ENCODE data around the gene LTA.

DNA sequence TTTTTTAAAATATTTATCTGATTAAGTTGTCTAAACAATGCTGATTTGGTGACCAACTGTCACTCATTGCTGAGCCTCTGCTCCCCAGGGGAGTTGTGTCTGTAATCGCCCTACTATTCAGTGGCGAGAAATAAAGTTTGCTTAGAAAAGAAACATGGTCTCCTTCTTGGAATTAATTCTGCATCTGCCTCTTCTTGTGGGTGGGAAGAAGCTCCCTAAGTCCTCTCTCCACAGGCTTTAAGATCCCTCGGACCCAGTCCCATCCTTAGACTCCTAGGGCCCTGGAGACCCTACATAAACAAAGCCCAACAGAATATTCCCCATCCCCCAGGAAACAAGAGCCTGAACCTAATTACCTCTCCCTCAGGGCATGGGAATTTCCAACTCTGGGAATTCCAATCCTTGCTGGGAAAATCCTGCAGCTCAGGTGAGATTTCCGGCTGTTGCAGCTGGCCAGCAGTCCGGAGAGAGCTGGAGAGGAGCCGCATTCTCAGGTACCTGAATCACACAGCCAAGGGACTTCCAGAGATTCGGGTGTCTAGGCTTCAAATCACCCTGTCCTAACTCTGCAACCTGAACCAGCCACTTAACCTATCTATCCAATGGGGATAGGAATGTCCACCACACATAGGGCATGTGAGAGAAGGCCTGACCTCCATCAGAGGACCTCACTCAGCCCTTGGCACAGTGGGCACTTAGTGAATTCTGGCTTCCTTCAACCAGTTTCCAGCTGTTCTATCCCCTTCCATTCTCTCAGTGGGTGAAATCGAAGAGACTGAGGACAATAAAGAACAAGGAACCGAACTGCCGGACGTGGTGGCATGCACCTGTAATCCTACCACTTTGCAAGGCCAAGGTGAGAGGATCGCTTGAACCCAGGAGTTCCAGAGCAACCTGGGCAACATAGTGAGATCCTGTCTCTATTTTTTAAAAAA is 6.4 kb downstream of the LTA start:
- TF ChIP-seq, protein P1, sequence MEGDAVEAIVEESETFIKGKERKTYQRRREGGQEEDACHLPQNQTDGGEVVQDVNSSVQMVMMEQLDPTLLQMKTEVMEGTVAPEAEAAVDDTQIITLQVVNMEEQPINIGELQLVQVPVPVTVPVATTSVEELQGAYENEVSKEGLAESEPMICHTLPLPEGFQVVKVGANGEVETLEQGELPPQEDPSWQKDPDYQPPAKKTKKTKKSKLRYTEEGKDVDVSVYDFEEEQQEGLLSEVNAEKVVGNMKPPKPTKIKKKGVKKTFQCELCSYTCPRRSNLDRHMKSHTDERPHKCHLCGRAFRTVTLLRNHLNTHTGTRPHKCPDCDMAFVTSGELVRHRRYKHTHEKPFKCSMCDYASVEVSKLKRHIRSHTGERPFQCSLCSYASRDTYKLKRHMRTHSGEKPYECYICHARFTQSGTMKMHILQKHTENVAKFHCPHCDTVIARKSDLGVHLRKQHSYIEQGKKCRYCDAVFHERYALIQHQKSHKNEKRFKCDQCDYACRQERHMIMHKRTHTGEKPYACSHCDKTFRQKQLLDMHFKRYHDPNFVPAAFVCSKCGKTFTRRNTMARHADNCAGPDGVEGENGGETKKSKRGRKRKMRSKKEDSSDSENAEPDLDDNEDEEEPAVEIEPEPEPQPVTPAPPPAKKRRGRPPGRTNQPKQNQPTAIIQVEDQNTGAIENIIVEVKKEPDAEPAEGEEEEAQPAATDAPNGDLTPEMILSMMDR (IDR thresholded peaks at IDR 0.05), result no peak
- TF ChIP-seq EP300 (IDR thresholded peaks at IDR 0.05), result no peak
